B cell (primary cell): ENCODE measurements around the gene HSD11B1. TPM values are rescaled to one million over a fixed set of nuclear protein-coding genes. Genes with fewer than 3 reads are reported as not detected.
A peak's percentile ranks its signal among the peaks of the same experiment; 100 is the strongest.

ENCODE experiments used
- ATAC-seq: fragments of 200-7000 bp; cut with Tn5 transposase; one replicate; pipeline ENCODE4 v1.10.0; 2021; ENCODE audit warnings: low read depth, mild to moderate bottlenecking, moderate number of reproducible peaks, moderate library complexity
- CTCF ChIA-PET: fragments of 350-600 bp; sonication (Branson Sonifier 250); formaldehyde crosslinking; loops from one replicate; lab custom pipeline; 2021; ENCODE audit warnings: antibody characterized with exemption, inconsistent platforms; lab: Charles Lee
- POLR2A ChIA-PET: fragments of 350-600 bp; sonication (Branson Sonifier 250); formaldehyde crosslinking; loops from one replicate; lab custom pipeline; 2021; ENCODE audit warnings: antibody characterized with exemption; lab: Charles Lee
- DNase-seq: peaks from one replicate; pipeline ENCODE4 v3.0.0; 2013
- H2AFZ ChIP-seq: 2 replicates; pipeline ENCODE4 v1.6.1; 2012; ENCODE audit warnings: mild to moderate bottlenecking, low read depth, low read length; ENCODE audit not compliant: insufficient read depth, poor library complexity, severe bottlenecking
- H3K27ac ChIP-seq, 2 donors: 1 replicate in 1 of 2; 2 replicates in 1 of 2; pipeline ENCODE4 v1.5.1; 2012 to 2013; ENCODE audit warnings: low read length in 2 of 2, mild to moderate bottlenecking in 2 of 2, moderate library complexity in 1 of 2
- H3K27me3 ChIP-seq, 4 experiments: fragments of 200-600 bp in 1 of 4; sonication (generic) in 1 of 4; replicated peaks in 1 of 4; 1 replicate in 2 of 4; 2 replicates in 2 of 4; pipeline versions ENCODE4 v1.6.1 to v1.7.0; 2013 to 2016; ENCODE audit warnings: low read length in 3 of 4, mild to moderate bottlenecking in 2 of 4, mixed read lengths in 1 of 4, moderate library complexity in 1 of 4; ENCODE audit not compliant: insufficient read depth in 4 of 4, control insufficient read depth in 3 of 4; ENCODE audit errors: control extremely low read depth in 1 of 4
- H3K36me3 ChIP-seq, 2 experiments: replicated peaks in 1 of 2; 1 replicate in 1 of 2; 2 replicates in 1 of 2; pipeline versions ENCODE4 v1.6.1 to v1.7.1; 2013; ENCODE audit warnings: low read length in 1 of 2; ENCODE audit not compliant: insufficient read depth in 2 of 2, control insufficient read depth in 1 of 2; ENCODE audit errors: control extremely low read depth in 1 of 2, extremely low read depth in 1 of 2
- H3K4me1 ChIP-seq, 2 donors: fragments of 200-600 bp in 1 of 2; sonication (generic) in 1 of 2; 1 replicate in 1 of 2; 2 replicates in 1 of 2; pipeline versions ENCODE4 v1.5.1 to v1.6.1; 2013 to 2017; ENCODE audit warnings: low read length in 2 of 2; ENCODE audit not compliant: control insufficient read depth in 2 of 2, insufficient read depth in 2 of 2
- H3K4me2 ChIP-seq: replicated peaks from 2 replicates; pipeline ENCODE3; 2012; ENCODE audit warnings: mild to moderate bottlenecking, low read depth, low read length; ENCODE audit not compliant: poor library complexity, severe bottlenecking
- H3K4me3 ChIP-seq, 5 experiments: fragments of 200-600 bp in 1 of 5; sonication (generic) in 1 of 5; 1 replicate in 3 of 5; 2 replicates in 2 of 5; pipeline versions ENCODE4 v1.5.1 to v1.7.0; 2011 to 2016; ENCODE audit warnings: low read length in 4 of 5, mild to moderate bottlenecking in 4 of 5, low read depth in 2 of 5, control low read depth in 1 of 5, moderate library complexity in 1 of 5; ENCODE audit not compliant: insufficient read depth in 1 of 5; ENCODE audit errors: control extremely low read depth in 1 of 5, extremely low read depth in 1 of 5
- H3K79me2 ChIP-seq: fragments of 200-600 bp; sonication (generic); one replicate; pipeline ENCODE4 v1.6.0; 2016; ENCODE audit warnings: low read length; ENCODE audit not compliant: control insufficient read depth, insufficient read depth
- H3K9ac ChIP-seq: fragments of 200-600 bp; sonication (generic); 2 replicates; pipeline ENCODE4 v1.6.1; 2017; ENCODE audit warnings: mild to moderate bottlenecking, low read length, moderate library complexity
- H3K9me3 ChIP-seq, 3 donors: one replicate each; pipeline versions ENCODE4 v1.6.1 to v1.7.1; 2013; ENCODE audit warnings: low read length in 2 of 3; ENCODE audit not compliant: control insufficient read depth in 2 of 3, insufficient read depth in 1 of 3; ENCODE audit errors: control extremely low read depth in 1 of 3
- H4K20me1 ChIP-seq: 2 replicates; pipeline ENCODE4 v1.6.0; 2012; ENCODE audit warnings: mild to moderate bottlenecking, low read length; ENCODE audit not compliant: insufficient read depth, control insufficient read depth, poor library complexity, severe bottlenecking
- H3K27ac Mint-ChIP-seq: one replicate; pipeline ENCODE4 v1.8.0; 2021; ENCODE audit warnings: mixed read lengths
- H3K27me3 Mint-ChIP-seq: one replicate; pipeline ENCODE4 v1.8.0; 2021; ENCODE audit warnings: mixed read lengths
- H3K4me1 Mint-ChIP-seq: one replicate; pipeline ENCODE4 v1.8.0; 2021; ENCODE audit warnings: mixed read lengths
- H3K4me3 Mint-ChIP-seq: one replicate; pipeline ENCODE4 v1.8.0; 2021; ENCODE audit warnings: mixed read lengths
- H3K9me3 Mint-ChIP-seq: one replicate; pipeline ENCODE4 v1.8.0; 2022; ENCODE audit warnings: mixed read lengths; ENCODE audit not compliant: insufficient read depth
- CTCF ChIP-seq: fragments of 200-600 bp; IDR thresholded peaks from one replicate; pipeline ENCODE4 v1.8.0; 2022; ENCODE audit warnings: antibody characterized with exemption, mild to moderate bottlenecking
- EZH2 ChIP-seq: IDR thresholded peaks from 2 replicates; pipeline ENCODE4 v1.6.1; 2012; ENCODE audit warnings: borderline replicate concordance, low read depth, mild to moderate bottlenecking, moderate library complexity, low read length; ENCODE audit not compliant: insufficient read depth, poor library complexity, severe bottlenecking
- WGBS: methylation state at CpG from one replicate; pipeline ENCODE4 v1.1.5; 2013; ENCODE audit warnings: missing lambda C conversion rate; ENCODE audit not compliant: insufficient coverage; 5-methylcytosine and 5-hydroxymethylcytosine counted together
- intact Hi-C: fragments of 100-400 bp; cut with micrococcal nuclease; formaldehyde crosslinking; loops from one replicate; pipeline ENCODE4 v1.10.0; 2022
- polyA plus RNA-seq: library from polyadenylated mRNA; depleted of rRNA; stranded (reverse); fragments of >200 nt; gene quantifications from 2 replicates; pipeline ENCODE4 v1.2.3, GENCODE V29; 2012
- total RNA-seq, 2 donors: library from RNA; stranded (reverse); fragments of 120-200 nt in 1 of 2; gene quantifications; 1 replicate in 1 of 2; 2 replicates in 1 of 2; pipeline versions ENCODE4 v1.2.3 to v1.2.4, GENCODE V29; 2013 to 2022

The HSD11B1 gene
- total and polyA plus RNA-seq, 2 donors (not counting 1 experiment from before 2014, with no cell fraction given), result not detected

DNA sequence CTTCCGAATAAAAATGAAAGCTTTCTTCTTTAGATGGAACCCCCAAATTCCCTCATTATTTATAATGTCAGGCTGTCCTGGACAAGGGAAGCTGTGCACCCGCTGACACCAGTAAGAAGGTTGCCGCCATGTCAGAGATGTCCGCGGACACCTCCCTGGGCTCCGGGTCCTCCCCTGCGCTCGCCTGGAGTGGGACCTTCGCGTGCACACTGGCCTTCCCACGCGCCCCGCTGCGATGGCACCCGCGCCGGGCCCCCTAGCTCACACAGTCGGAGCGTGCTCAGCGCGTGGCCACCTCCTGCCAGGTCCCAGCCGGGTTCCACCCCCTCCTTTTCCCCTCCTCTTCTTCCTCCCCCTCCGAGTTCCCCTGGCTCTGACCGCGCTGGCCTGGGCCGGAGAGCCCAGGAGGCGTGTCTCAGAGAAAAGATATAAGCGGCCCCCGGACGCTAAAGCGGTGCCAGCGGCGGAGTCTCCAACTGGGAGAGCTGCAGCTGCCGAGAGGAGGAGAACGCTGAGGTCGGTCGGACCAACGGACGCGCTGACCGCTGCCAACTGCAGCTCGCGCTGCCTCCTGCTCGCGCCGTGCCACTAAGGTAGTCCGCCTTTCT lies 29.6 kb upstream of the HSD11B1 start, which contains the start of gene G0S2:
G0S2 (plus strand) TSS at position 456 of the 608 bp plus-strand sequence. CDS start 273 bp downstream, outside the sequence.
- CTCF ChIA-PET, result interaction anchor here (1.5 kb wide), 1 partner anchor 18 kb away, joined by 3 read pairs; no protein-coding TSS in a partner anchor
- intact Hi-C loops, result loop anchor here (10.0 kb wide), 1 partner anchor 80 kb away; the partner anchor contains the start of gene TRAF3IP3
- no peaks in the 10 kb centered on the region for H4K20me1 ChIP-seq
- POLR2A ChIA-PET, result no interaction called here
- H3K27me3 ChIP-seq, result peaks cover 0 to 44% (median 23%) of the 10 kb centered on the region in 4 experiments
- H3K36me3 ChIP-seq, result no peaks in the 10 kb centered on the region
- peaks cover 0 to 8% (median 0%) of the 10 kb centered on the region in 3 donors for H3K9me3 ChIP-seq
- peaks cover 32 to 35% of the 10 kb centered on the region in 2 donors for H3K4me1 ChIP-seq
- Mint-ChIP-seq H3K4me3 (peak within 1 kb of the TSS; percentile 75), H3K27ac (no peak within 1 kb of the TSS), H3K27me3 (peaks cover 45% of the 10 kb centered on the region), H3K9me3 (no peaks in the 10 kb centered on the region), H3K4me1 (peaks cover 33% of the 10 kb centered on the region)
- H3K4me2 ChIP-seq, result peak within 1 kb of the TSS; percentile 67
- 10% methylated on average over 46 of the region's 47 CpGs for WGBS
- H3K4me3 ChIP-seq, result peak within 1 kb of the TSS; percentile 10 to 72 (median 38)
- H3K9ac ChIP-seq, result peak within 1 kb of the TSS; percentile 58
- H2AFZ ChIP-seq, result peak within 1 kb of the TSS; percentile 61
- TF ChIP-seq CTCF, result no peak
- no peak for TF ChIP-seq EZH2
- ATAC-seq, result peak; percentile 15
- no peaks in the 10 kb centered on the region for H3K79me2 ChIP-seq
- no peak within 1 kb of the TSS for H3K27ac ChIP-seq
- peak; percentile 30 for DNase-seq

- peaks cover 0 to 8% (median 0%) of the 10 kb centered on the region in 3 donors for H3K9me3 ChIP-seq
- CTCF ChIA-PET, result no interaction called here
- peaks cover 32 to 35% of the 10 kb centered on the region in 2 donors for H3K4me1 ChIP-seq
- H3K4me3 ChIP-seq, result peak overlapping the region; percentile 10 to 72 (median 38)
- peaks cover 33% of the 10 kb centered on the region for H3K4me1 Mint-ChIP-seq
- DNase-seq (peak; percentile 33), ATAC-seq (no peak)
- peak overlapping the region; percentile 67 for H3K4me2 ChIP-seq
- intact Hi-C loops, result loop anchor here (10.0 kb wide), 1 partner anchor 79 kb away; the partner anchor contains the start of gene TRAF3IP3
- H3K27ac Mint-ChIP-seq, result no peak overlapping the region
- no peak overlapping the region for H3K27ac ChIP-seq
- H3K27me3 ChIP-seq, result peaks cover 0 to 45% (median 24%) of the 10 kb centered on the region in 4 experiments
- H4K20me1 ChIP-seq, result no peaks in the 10 kb centered on the region
- POLR2A ChIA-PET, result no interaction called here
- WGBS, result 3% methylated on average over 29 of the region's 34 CpGs
- no peaks in the 10 kb centered on the region for H3K9me3 Mint-ChIP-seq
- peak overlapping the region; percentile 58 for H3K9ac ChIP-seq
- H3K27me3 Mint-ChIP-seq, result peaks cover 50% of the 10 kb centered on the region
- no peak for TF ChIP-seq EZH2
- no peak for TF ChIP-seq CTCF
- H2AFZ ChIP-seq, result peak overlapping the region; percentile 61
- peak overlapping the region; percentile 75 for H3K4me3 Mint-ChIP-seq
- no peaks in the 10 kb centered on the region for H3K36me3 ChIP-seq
- no peaks in the 10 kb centered on the region for H3K79me2 ChIP-seq
Measured at GRCh38 chr1:209675565-209676154, 29.0 kb upstream of the HSD11B1 start.
